HepG2 (cell line): ENCODE measurements around the gene AARS2. TPM values are rescaled to one million over a fixed set of nuclear protein-coding genes. Genes with fewer than 3 reads are reported as not detected.
A peak's percentile ranks its signal among the peaks of the same experiment; 100 is the strongest.

Source experiments
- EP300 ChIP-seq, 3 experiments: sonication (generic) in 1 of 3; formaldehyde crosslinking in 1 of 3; IDR thresholded peaks; 2 replicates each; pipeline versions ENCODE4 v1.5.1 to v1.6.1; 2011 to 2020; ENCODE audit warnings: low read depth in 2 of 3, low read length in 2 of 3, borderline replicate concordance in 1 of 3, improper control_type of control experiment in 1 of 3, mild to moderate bottlenecking in 1 of 3, missing genetic modification reagents in 1 of 3, moderate library complexity in 1 of 3
- GATAD2A ChIP-seq: IDR thresholded peaks from 2 replicates; pipeline ENCODE4 v1.6.1; 2016
- GPBP1L1 ChIP-seq: sonication (generic); formaldehyde crosslinking; IDR thresholded peaks from 2 replicates; pipeline ENCODE4 v1.5.0; 2020; ENCODE audit warnings: mild to moderate bottlenecking, missing genetic modification reagents
- HMGXB4 ChIP-seq, 2 experiments: sonication (generic) in 1 of 2; formaldehyde crosslinking in 1 of 2; IDR thresholded peaks; 2 replicates each; pipeline versions ENCODE4 v1.4.0 to v1.6.1; 2018 to 2020; ENCODE audit warnings: missing genetic modification reagents in 2 of 2, borderline replicate concordance in 1 of 2, low read depth in 1 of 2, mild to moderate bottlenecking in 1 of 2, missing biosample characterization in 1 of 2
- HOXA5 ChIP-seq: sonication (generic); formaldehyde crosslinking; IDR thresholded peaks from 2 replicates; pipeline ENCODE4 v1.4.0; 2020; ENCODE audit warnings: missing genetic modification reagents
- MEIS2 ChIP-seq: sonication (generic); formaldehyde crosslinking; IDR thresholded peaks from 2 replicates; pipeline ENCODE4 v1.9.0; 2021; ENCODE audit warnings: mild to moderate bottlenecking, missing genetic modification reagents
- PATZ1 ChIP-seq: sonication (generic); formaldehyde crosslinking; IDR thresholded peaks from 2 replicates; pipeline ENCODE4 v1.4.0; 2020; ENCODE audit warnings: missing genetic modification reagents
- TFAP4 ChIP-seq: sonication (generic); IDR thresholded peaks from 2 replicates; pipeline ENCODE4 v1.6.1; 2016; ENCODE audit warnings: low read depth, borderline replicate concordance
- TGIF2 ChIP-seq: IDR thresholded peaks from 2 replicates; pipeline ENCODE4 v1.6.1; 2016; ENCODE audit warnings: control low read depth, missing compliant biosample characterization
- ZBTB25 ChIP-seq: IDR thresholded peaks from 2 replicates; pipeline ENCODE4 v1.6.1; 2018; ENCODE audit warnings: missing genetic modification reagents
- ZFX ChIP-seq: sonication (generic); formaldehyde crosslinking; IDR thresholded peaks from 2 replicates; pipeline ENCODE4 v1.4.0; 2020; ENCODE audit warnings: mild to moderate bottlenecking, low read depth, missing genetic modification reagents, moderate library complexity
- ZNF264 ChIP-seq: sonication (generic); formaldehyde crosslinking; IDR thresholded peaks from 2 replicates; pipeline ENCODE4 v1.4.0; 2020; ENCODE audit warnings: missing genetic modification reagents
- ZNF280D ChIP-seq: sonication (generic); formaldehyde crosslinking; IDR thresholded peaks from 2 replicates; pipeline ENCODE4 v1.5.1; 2020; ENCODE audit warnings: mild to moderate bottlenecking, missing genetic modification reagents
- ZNF614 ChIP-seq: IDR thresholded peaks from 2 replicates; pipeline ENCODE4 v1.6.1; 2018; ENCODE audit warnings: missing biosample characterization, missing genetic modification reagents, inconsistent platforms, borderline replicate concordance
- polyA plus RNA-seq, 8 experiments: library from polyadenylated mRNA; depleted of rRNA in 3 of 8; stranded (reverse) in 7 of 8; unstranded in 1 of 8; fragments of >200 nt; fragmentation: Illumina TruSeq in 4 of 8; extraction: Trizol in 4 of 8; gene quantifications; 2 replicates each; pipeline versions ENCODE4 v1.2.1 to v1.2.3, GENCODE V29; 2011 to 2016; ENCODE audit warnings: low read depth in 4 of 8, missing spikeins in 1 of 8, mixed read lengths in 1 of 8; ENCODE audit not compliant: insufficient read depth in 1 of 8
- total RNA-seq, 5 experiments: library from RNA; depleted of rRNA; stranded (reverse); fragments of >200 nt; fragmentation: Illumina TruSeq; extraction: Trizol; gene quantifications; 2 replicates each; pipeline ENCODE4 v1.2.3, GENCODE V29; 2016; ENCODE audit warnings: low read depth in 1 of 5
- TF ChIP-seq, protein P1 (sequence below): sonication (generic); formaldehyde crosslinking; IDR thresholded peaks from 2 replicates; pipeline ENCODE4 v1.8.1; 2022; ENCODE audit warnings: mild to moderate bottlenecking, missing genetic modification reagents

The AARS2 gene
- total and polyA plus RNA-seq, 2 of the 13 experiments (the other 11 are each of a cell fraction or from before 2014, with no cell fraction given), result 7.5 to 24.1 TPM

DNA sequence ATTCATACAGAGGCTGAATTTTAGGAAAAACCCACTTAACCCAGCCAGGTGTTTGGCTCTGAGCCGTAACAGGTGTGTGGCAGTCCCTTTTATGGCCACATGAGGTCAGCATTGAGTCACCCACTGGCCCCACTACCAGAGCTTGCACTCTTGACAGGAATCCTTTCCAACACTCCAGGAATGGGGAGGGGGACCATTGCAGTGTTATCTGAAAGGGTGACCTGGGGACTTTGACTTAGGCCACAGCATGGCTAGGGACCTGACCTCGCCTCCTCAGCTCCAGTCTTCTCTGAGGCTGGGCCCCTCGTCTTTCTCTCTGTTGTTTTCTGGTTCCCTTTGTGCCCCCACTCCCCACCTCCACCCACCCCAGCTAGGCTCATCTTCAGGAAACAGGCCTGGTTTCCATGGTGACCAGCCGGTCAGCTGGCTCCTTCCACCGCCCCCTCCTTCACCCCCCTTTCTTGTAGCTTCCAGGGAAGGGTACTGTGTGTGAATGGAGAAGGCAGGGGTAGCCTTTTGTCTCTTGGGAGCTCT lies 45.0 kb downstream of the AARS2 start (continued):
- TF ChIP-seq ZNF280D (CRISPR knock-in tag), result 0 out of 2 replicates have a peak, but pooled peaks have one; percentile 46
- 0 out of 4 replicates have a peak, but pooled peaks of 1 of the 2 experiments have one; percentile 18 for TF ChIP-seq EP300 (IDR thresholded peaks at IDR 0.05; ENCODE audit: low read depth in 2 of 2, low read length in 2 of 2)
- no peak for TF ChIP-seq EP300 (CRISPR knock-in tag; IDR thresholded peaks at IDR 0.05; ENCODE audit: borderline replicate concordance)
- TF ChIP-seq HMGXB4 (CRISPR knock-in tag; IDR thresholded peaks at IDR 0.05; ENCODE audit: borderline replicate concordance in 1 of 2, low read depth in 1 of 2), result peak; percentile 36 to 53; a peak in 1 of 4 replicates
- peak; percentile 33; the same call in 1 of the 2 replicates for TF ChIP-seq GATAD2A
- TF ChIP-seq ZBTB25 (CRISPR knock-in tag), result peak; percentile 62; the same call in 1 of the 2 replicates
- peak; percentile 15; the same call in 1 of the 2 replicates for TF ChIP-seq ZFX (CRISPR knock-in tag)
- TF ChIP-seq MEIS2, result peak; percentile 39; the same call in 1 of the 2 replicates
- TF ChIP-seq ZNF264, result no peak
- peak; percentile 48; the same call in 1 of the 2 replicates for TF ChIP-seq PATZ1 (CRISPR knock-in tag)
- TF ChIP-seq ZNF614, result peak; percentile 53; the same call in 1 of the 2 replicates
- 0 out of 2 replicates have a peak, but pooled peaks have one; percentile 60 for TF ChIP-seq TGIF2 (CRISPR knock-in tag)
- peak; percentile 51; the same call in 1 of the 2 replicates for TF ChIP-seq TFAP4
- no peak for TF ChIP-seq GPBP1L1 (CRISPR knock-in tag)
- TF ChIP-seq, protein P1, sequence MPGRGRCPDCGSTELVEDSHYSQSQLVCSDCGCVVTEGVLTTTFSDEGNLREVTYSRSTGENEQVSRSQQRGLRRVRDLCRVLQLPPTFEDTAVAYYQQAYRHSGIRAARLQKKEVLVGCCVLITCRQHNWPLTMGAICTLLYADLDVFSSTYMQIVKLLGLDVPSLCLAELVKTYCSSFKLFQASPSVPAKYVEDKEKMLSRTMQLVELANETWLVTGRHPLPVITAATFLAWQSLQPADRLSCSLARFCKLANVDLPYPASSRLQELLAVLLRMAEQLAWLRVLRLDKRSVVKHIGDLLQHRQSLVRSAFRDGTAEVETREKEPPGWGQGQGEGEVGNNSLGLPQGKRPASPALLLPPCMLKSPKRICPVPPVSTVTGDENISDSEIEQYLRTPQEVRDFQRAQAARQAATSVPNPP (CRISPR knock-in tag), result no peak
- 0 out of 2 replicates have a peak, but pooled peaks have one; percentile 34 for TF ChIP-seq HOXA5
